ENCODE results near the gene MRPL42. TPM values are rescaled to one million over a fixed set of nuclear protein-coding genes. Genes with fewer than 3 reads are reported as not detected.

Gene MRPL42
- total RNA-seq (24.0 and 41.5 TPM in 2 replicates), polyA plus RNA-seq (92.5 and 128 TPM in 2 replicates)

GRCh38 chr12:93467351-93468007 is at the start of gene MRPL42:
TSS of gene MRPL42 (plus strand) at chr12:93467514. CDS start at chr12:93469286, 1,772 bp downstream.
- Histone ChIP-seq H3K27me3 (no peaks in the 10 kb centered on the region), H3K9me3 (ENCODE audit: low read depth) (no peaks in the 10 kb centered on the region), H3K36me3 (peaks cover 11% of the 10 kb centered on the region), H3K27ac (peak within 1 kb of the TSS; percentile 94), H3K4me3 (peak within 1 kb of the TSS; percentile 68), H3K4me1 (ENCODE audit: low read depth) (peaks cover 11% of the 10 kb centered on the region)
- peak; percentile 91 for DNase-seq (ENCODE audit: low read depth in 1 of 2, low spot score in 1 of 2)
- TF ChIP-seq CTCF (IDR thresholded peaks at IDR 0.05; ENCODE audit: low read depth, low read length): peak; percentile 75

GRCh38 chr12:93417967-93418480 is 49.3 kb upstream of the MRPL42 start:
- no peak for TF ChIP-seq CTCF (IDR thresholded peaks at IDR 0.05; ENCODE audit: low read depth, low read length)
- H3K4me1 ChIP-seq (ENCODE audit: low read depth): peaks cover 39% of the 10 kb centered on the region
- H3K27me3 ChIP-seq: no peaks in the 10 kb centered on the region
- H3K9me3 ChIP-seq (ENCODE audit: low read depth): no peaks in the 10 kb centered on the region
- no peak overlapping the region for H3K4me3 ChIP-seq
- no peaks in the 10 kb centered on the region for H3K36me3 ChIP-seq
- DNase-seq (ENCODE audit: low read depth in 1 of 2, low spot score in 1 of 2): no peak
- no peak overlapping the region for H3K27ac ChIP-seq

GRCh38 chr12:93419388-93420034 is 47.8 kb upstream of the MRPL42 start:
- peak overlapping the region; percentile 49 for H3K27ac ChIP-seq
- H3K4me1 ChIP-seq (ENCODE audit: low read depth): peaks cover 50% of the 10 kb centered on the region
- no peaks in the 10 kb centered on the region for H3K36me3 ChIP-seq
- no peak overlapping the region for H3K4me3 ChIP-seq
- no peaks in the 10 kb centered on the region for H3K27me3 ChIP-seq
- no peaks in the 10 kb centered on the region for H3K9me3 ChIP-seq (ENCODE audit: low read depth)
- DNase-seq (ENCODE audit: low read depth in 1 of 2, low spot score in 1 of 2): peak; percentile 66 to 79
- TF ChIP-seq CTCF (IDR thresholded peaks at IDR 0.05; ENCODE audit: low read depth, low read length): peak; percentile 54

GRCh38 chr12:93422050-93422449 is 45.3 kb upstream of the MRPL42 start:
- TF ChIP-seq CTCF (IDR thresholded peaks at IDR 0.05; ENCODE audit: low read depth, low read length): no peak
- Histone ChIP-seq H3K27ac (no peak overlapping the region), H3K36me3 (no peaks in the 10 kb centered on the region), H3K9me3 (ENCODE audit: low read depth) (no peaks in the 10 kb centered on the region), H3K4me3 (no peak overlapping the region), H3K27me3 (no peaks in the 10 kb centered on the region), H3K4me1 (ENCODE audit: low read depth) (peaks cover 44% of the 10 kb centered on the region)
- no peak for DNase-seq (ENCODE audit: low read depth in 1 of 2, low spot score in 1 of 2)

- Histone ChIP-seq H3K4me1 (ENCODE audit: low read depth) (peaks cover 52% of the 10 kb centered on the region), H3K27ac (peak overlapping the region; percentile 76)
- TF ChIP-seq CTCF (IDR thresholded peaks at IDR 0.05; ENCODE audit: low read depth, low read length): no peak
These were observed 41.4 kb upstream of the MRPL42 start for GRCh38 chr12:93425736-93426411.

More at GRCh38 chr12:93425736-93426411, 41.4 kb upstream of the MRPL42 start:
- DNase-seq (ENCODE audit: low read depth in 1 of 2, low spot score in 1 of 2): no peak
- H3K4me3 ChIP-seq: no peak overlapping the region
- no peaks in the 10 kb centered on the region for H3K9me3 ChIP-seq (ENCODE audit: low read depth)
- H3K27me3 ChIP-seq: no peaks in the 10 kb centered on the region
- H3K36me3 ChIP-seq: no peaks in the 10 kb centered on the region
